Keratinocyte (primary cell): ENCODE measurements around the gene ANKRD6. TPM values are rescaled to one million over a fixed set of nuclear protein-coding genes. Genes with fewer than 3 reads are reported as not detected.

Source experiments
- DNase-seq: peaks from one replicate; pipeline ENCODE4 v3.0.0-alpha.2; 2011; ENCODE audit warnings: low read depth, missing footprints, low spot score
- FAIRE-seq: peaks from 2 replicates; lab custom pipeline; 2011; peaks lifted over from hg19 to GRCh38; lab: Jason Lieb, UNC
- H2AFZ ChIP-seq: 2 replicates; pipeline ENCODE4 v1.6.0; 2012; ENCODE audit warnings: low read length, control low read depth, inconsistent platforms; ENCODE audit not compliant: control insufficient read depth
- H3K27ac ChIP-seq: 2 replicates; pipeline ENCODE4 v1.5.1; 2011; ENCODE audit warnings: low read length; ENCODE audit not compliant: control insufficient read depth, insufficient read depth
- H3K27me3 ChIP-seq: 3 replicates; pipeline ENCODE4 v1.6.0; 2011; ENCODE audit warnings: low read length; ENCODE audit not compliant: control insufficient read depth, insufficient read depth; ENCODE audit errors: extremely low read depth
- H3K36me3 ChIP-seq, 2 experiments: 2 replicates in 1 of 2; 3 replicates in 1 of 2; pipeline ENCODE4 v1.5.1; 2011; ENCODE audit warnings: low read length in 2 of 2, mild to moderate bottlenecking in 1 of 2; ENCODE audit not compliant: control insufficient read depth in 2 of 2, insufficient read depth in 2 of 2; ENCODE audit errors: extremely low read depth in 1 of 2
- H3K4me1 ChIP-seq: 3 replicates; pipeline ENCODE4 v1.5.1; 2011; ENCODE audit warnings: low read length; ENCODE audit not compliant: control insufficient read depth, insufficient read depth; ENCODE audit errors: extremely low read depth
- H3K4me2 ChIP-seq: 3 replicates; pipeline ENCODE4 v1.6.0; 2011; ENCODE audit warnings: low read depth, low read length; ENCODE audit not compliant: control insufficient read depth, insufficient read depth; ENCODE audit errors: extremely low read depth
- H3K4me3 ChIP-seq, 3 experiments: fragments of 200-600 bp in 1 of 3; sonication (generic) in 1 of 3; 2 replicates in 2 of 3; 3 replicates in 1 of 3; pipeline ENCODE4 v1.5.1; 2011 to 2016; ENCODE audit warnings: low read length in 3 of 3, mild to moderate bottlenecking in 3 of 3, control low read depth in 2 of 3, inconsistent platforms in 1 of 3, low read depth in 1 of 3, mixed read lengths in 1 of 3, mixed run types in 1 of 3, moderate library complexity in 1 of 3; ENCODE audit not compliant: control insufficient read depth in 2 of 3, insufficient read depth in 2 of 3; ENCODE audit errors: extremely low read depth in 1 of 3
- H3K79me2 ChIP-seq: 2 replicates; pipeline ENCODE4 v1.6.0; 2012; ENCODE audit warnings: low read length; ENCODE audit not compliant: control insufficient read depth, insufficient read depth
- H3K9ac ChIP-seq: 3 replicates; pipeline ENCODE4 v1.6.0; 2011; ENCODE audit warnings: low read length; ENCODE audit not compliant: control insufficient read depth, insufficient read depth; ENCODE audit errors: extremely low read depth
- H3K9me1 ChIP-seq: 3 replicates; pipeline ENCODE4 v1.6.0; 2011; ENCODE audit warnings: low read length; ENCODE audit not compliant: control insufficient read depth, insufficient read depth; ENCODE audit errors: extremely low read depth
- H3K9me3 ChIP-seq: 2 replicates; pipeline ENCODE4 v1.5.1; 2012; ENCODE audit warnings: low read depth, low read length; ENCODE audit not compliant: control insufficient read depth
- H4K20me1 ChIP-seq: 3 replicates; pipeline ENCODE4 v1.6.0; 2011; ENCODE audit warnings: low read length; ENCODE audit not compliant: control insufficient read depth, insufficient read depth; ENCODE audit errors: extremely low read depth
- EZH2 ChIP-seq: IDR thresholded peaks from one replicate; pipeline ENCODE4 v1.6.1; 2012; ENCODE audit warnings: inconsistent platforms, mild to moderate bottlenecking, low read length, moderate library complexity
- dilution Hi-C: fragments of 300-500 bp; cut with MboI; formaldehyde crosslinking; loops from one replicate; pipeline ENCODE4 v1.7.0; 2020; ENCODE audit warnings: low sequenced_read_pairs; ENCODE audit not compliant: extremely low pct_ligation_motif_present
- polyA plus RNA-seq, 5 experiments: library from polyadenylated mRNA; depleted of rRNA in 3 of 5; stranded (reverse) in 3 of 5; stranded (forward) in 1 of 5; unstranded in 1 of 5; fragments of >200 nt; gene quantifications; 1 replicate in 1 of 5; 2 replicates in 3 of 5; 3 replicates in 1 of 5; pipeline versions ENCODE4 v1.2.1 to v1.2.3, GENCODE V29; 2011 to 2012; ENCODE audit warnings: missing spikeins in 2 of 5, low read depth in 1 of 5, low replicate concordance in 1 of 5
- TF ChIP-seq, protein P1 (sequence below), 3 experiments: IDR thresholded peaks in 1 of 3; conservative IDR thresholded peaks in 1 of 3; optimal IDR thresholded peaks in 1 of 3; 2 replicates in 2 of 3; 3 replicates in 1 of 3; pipeline versions ENCODE3 to v1.5.1; 2011; ENCODE audit warnings: low read length in 3 of 3, mild to moderate bottlenecking in 3 of 3, moderate library complexity in 2 of 3, control low read depth in 1 of 3, inconsistent platforms in 1 of 3; ENCODE audit not compliant: insufficient read depth in 2 of 3; ENCODE audit errors: extremely low read depth in 1 of 3

Gene ANKRD6
- polyA plus RNA-seq, 1 donor (not counting 4 experiments of a cell fraction or from before 2014, with no cell fraction given): 5.7 TPM

DNA sequence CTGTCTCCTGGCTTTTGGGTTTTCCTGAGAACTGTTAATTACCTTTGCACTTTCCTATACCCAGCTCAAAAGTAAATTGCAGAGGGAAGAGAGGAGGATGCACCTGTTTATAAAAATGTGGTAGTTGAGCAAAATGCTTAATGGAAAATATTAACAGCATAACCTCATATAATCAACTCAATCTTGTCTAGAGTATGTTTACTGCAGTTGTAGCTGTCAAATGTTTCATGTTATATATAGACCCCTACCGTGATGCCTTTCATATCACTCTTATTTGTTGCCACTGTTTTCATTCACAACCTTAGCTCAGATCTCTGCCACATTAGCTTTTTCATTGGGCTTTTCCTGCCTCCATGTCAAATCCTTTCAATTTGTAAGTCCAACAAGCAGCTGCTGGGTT lies 36.0 kb downstream of the ANKRD6 start:
- FAIRE-seq: no peak
- Histone ChIP-seq H3K4me1 (no peaks in the 10 kb centered on the region), H3K4me2 (no peak overlapping the region), H3K9ac (no peak overlapping the region), H3K4me3 (no peak overlapping the region), H3K27ac (no peak overlapping the region), H3K9me3 (no peaks in the 10 kb centered on the region), H3K36me3 (no peaks in the 10 kb centered on the region), H2AFZ (no peak overlapping the region), H4K20me1 (no peaks in the 10 kb centered on the region), H3K79me2 (no peaks in the 10 kb centered on the region), H3K9me1 (no peaks in the 10 kb centered on the region), H3K27me3 (no peaks in the 10 kb centered on the region)
- dilution Hi-C loops: no loop called here
- TF ChIP-seq, protein P1, sequence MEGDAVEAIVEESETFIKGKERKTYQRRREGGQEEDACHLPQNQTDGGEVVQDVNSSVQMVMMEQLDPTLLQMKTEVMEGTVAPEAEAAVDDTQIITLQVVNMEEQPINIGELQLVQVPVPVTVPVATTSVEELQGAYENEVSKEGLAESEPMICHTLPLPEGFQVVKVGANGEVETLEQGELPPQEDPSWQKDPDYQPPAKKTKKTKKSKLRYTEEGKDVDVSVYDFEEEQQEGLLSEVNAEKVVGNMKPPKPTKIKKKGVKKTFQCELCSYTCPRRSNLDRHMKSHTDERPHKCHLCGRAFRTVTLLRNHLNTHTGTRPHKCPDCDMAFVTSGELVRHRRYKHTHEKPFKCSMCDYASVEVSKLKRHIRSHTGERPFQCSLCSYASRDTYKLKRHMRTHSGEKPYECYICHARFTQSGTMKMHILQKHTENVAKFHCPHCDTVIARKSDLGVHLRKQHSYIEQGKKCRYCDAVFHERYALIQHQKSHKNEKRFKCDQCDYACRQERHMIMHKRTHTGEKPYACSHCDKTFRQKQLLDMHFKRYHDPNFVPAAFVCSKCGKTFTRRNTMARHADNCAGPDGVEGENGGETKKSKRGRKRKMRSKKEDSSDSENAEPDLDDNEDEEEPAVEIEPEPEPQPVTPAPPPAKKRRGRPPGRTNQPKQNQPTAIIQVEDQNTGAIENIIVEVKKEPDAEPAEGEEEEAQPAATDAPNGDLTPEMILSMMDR (optimal IDR thresholded peaks at IDR 0.05 in 1 of 3, IDR thresholded peaks at IDR 0.05 in 1 of 3, conservative IDR thresholded peaks at IDR 0.05 in 1 of 3; ENCODE audit: extremely low read depth in 1 of 3, insufficient read depth in 2 of 3, low read length in 3 of 3): no peak
- TF ChIP-seq EZH2: no peak
- no peak for DNase-seq

DNA sequence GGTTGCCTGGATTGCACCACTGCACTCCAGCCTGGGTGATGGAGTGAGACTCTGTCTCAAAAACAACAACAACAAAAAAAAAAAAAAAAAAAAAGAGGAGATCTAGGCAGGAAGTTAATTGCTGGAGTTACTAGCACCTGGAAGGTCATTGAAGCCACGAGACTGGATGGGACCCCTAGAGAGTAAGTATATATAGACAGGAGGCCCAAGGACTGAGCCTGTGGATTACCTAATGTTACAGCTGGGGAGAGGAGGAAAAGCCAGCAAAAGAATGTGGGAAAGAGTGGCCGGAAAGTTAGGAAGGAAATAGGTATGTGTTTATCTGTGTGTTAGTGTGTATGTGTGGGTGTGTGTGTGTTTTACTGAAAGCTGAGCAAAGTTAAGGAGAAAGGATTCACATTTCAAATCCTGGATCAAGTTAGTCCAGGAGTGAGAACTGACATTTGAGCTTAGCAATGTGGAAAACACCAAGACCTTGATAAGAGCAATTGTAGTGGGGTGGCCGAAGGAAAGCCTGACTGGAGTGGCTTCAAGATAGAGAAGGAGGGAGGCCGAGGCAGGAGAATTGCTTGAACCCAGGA lies 38.4 kb downstream of the ANKRD6 start:
- H3K79me2 ChIP-seq: no peaks in the 10 kb centered on the region
- H2AFZ ChIP-seq: no peak overlapping the region
- no peak overlapping the region for H3K4me2 ChIP-seq
- H3K9me3 ChIP-seq: no peaks in the 10 kb centered on the region
- H3K27me3 ChIP-seq: no peaks in the 10 kb centered on the region
- H3K4me1 ChIP-seq: no peaks in the 10 kb centered on the region
- no peak for TF ChIP-seq EZH2
- TF ChIP-seq, protein P1 (optimal IDR thresholded peaks at IDR 0.05 in 1 of 3, IDR thresholded peaks at IDR 0.05 in 1 of 3, conservative IDR thresholded peaks at IDR 0.05 in 1 of 3; ENCODE audit: extremely low read depth in 1 of 3, insufficient read depth in 2 of 3, low read length in 3 of 3): no peak
- H3K27ac ChIP-seq: no peak overlapping the region
- no peak overlapping the region for H3K4me3 ChIP-seq
- H3K9me1 ChIP-seq: no peaks in the 10 kb centered on the region
- no peak overlapping the region for H3K9ac ChIP-seq
- dilution Hi-C loops: no loop called here
- H3K36me3 ChIP-seq: no peaks in the 10 kb centered on the region
- no peaks in the 10 kb centered on the region for H4K20me1 ChIP-seq
- no peak for DNase-seq
- no peak for FAIRE-seq
